Measurements from ENCODE around the gene EPN1.

EPN1 gene

GRCh38 chr19:55680339-55681130, 5.5 kb downstream of the EPN1 start:
- no peak for DNase-seq

- DNase-seq = no peak
Measured at GRCh38 chr19:55681131-55682092, 6.4 kb downstream of the EPN1 start.

GRCh38 chr19:55683449-55684261, 8.6 kb downstream of the EPN1 start:
- no peak for DNase-seq

GRCh38 chr19:55684946-55685681, 10.1 kb downstream of the EPN1 start:
- DNase-seq = no peak

GRCh38 chr19:55685776-55686175, 10.8 kb downstream of the EPN1 start:
- DNase-seq = no peak

GRCh38 chr19:55686311-55687050, 11.5 kb downstream of the EPN1 start:
- no peak for DNase-seq

- no peak for DNase-seq
Measured at GRCh38 chr19:55687281-55688201, 12.5 kb downstream of the EPN1 start.

- peak; percentile 79 for DNase-seq
Measured at GRCh38 chr19:55688422-55689218, 13.6 kb downstream of the EPN1 start.

- DNase-seq = no peak
Measured at GRCh38 chr19:55689411-55690108, 14.5 kb downstream of the EPN1 start.

GRCh38 chr19:55690109-55690768, 15.2 kb downstream of the EPN1 start:
- no peak for DNase-seq

GRCh38 chr19:55690769-55691545, 15.9 kb downstream of the EPN1 start:
- DNase-seq = no peak

GRCh38 chr19:55691561-55692481, 16.8 kb downstream of the EPN1 start:
- no peak for DNase-seq

- DNase-seq = no peak
Measured at GRCh38 chr19:55692681-55693081, 17.7 kb downstream of the EPN1 start.

- no peak for DNase-seq
Measured at GRCh38 chr19:55693336-55693974, 18.4 kb downstream of the EPN1 start.

- DNase-seq = no peak
Measured at GRCh38 chr19:55694241-55694655, 19.2 kb downstream of the EPN1 start.

Data from femur (tissue), 1 donor.